ENCODE measurements around the gene GPR4. TPM values are rescaled to one million over a fixed set of nuclear protein-coding genes. Genes with fewer than 3 reads are reported as not detected.

Gene GPR4
- total RNA-seq, 1 donor, result not detected

DNA sequence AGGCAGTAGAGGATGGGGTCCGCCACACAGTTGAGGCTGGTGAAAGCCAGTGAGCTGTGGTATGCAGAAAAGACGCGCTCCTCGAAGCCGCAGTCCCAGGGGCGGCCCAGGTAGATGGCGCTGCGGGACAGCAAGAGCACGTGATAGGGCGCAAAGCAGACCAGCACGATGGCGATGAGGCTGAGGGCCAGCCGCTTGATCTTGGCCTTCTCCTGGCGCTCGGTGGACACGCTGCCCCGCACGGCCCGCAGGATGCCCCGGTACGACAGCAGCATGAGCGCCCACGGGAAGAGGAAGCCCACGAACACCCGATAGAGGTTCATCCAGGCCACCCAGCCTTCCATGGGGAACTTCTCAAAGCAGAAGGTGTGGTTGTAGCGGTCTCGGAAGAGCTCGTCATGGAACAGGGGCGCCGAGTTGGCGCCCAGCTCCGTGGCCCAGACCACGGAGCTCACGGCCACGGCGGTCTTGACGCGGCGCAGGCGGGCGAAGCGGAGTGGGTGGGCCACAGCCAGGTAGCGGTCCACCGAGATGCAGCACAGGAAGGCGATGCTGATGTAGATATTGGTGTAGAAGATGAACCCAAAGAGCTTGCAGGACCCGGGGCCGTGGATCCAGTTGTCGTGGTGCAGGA lies 10.9 kb downstream of the GPR4 start:
- H3K36me3 ChIP-seq (ENCODE audit: insufficient read depth, low read length), result no peaks in the 10 kb centered on the region
- no peaks in the 10 kb centered on the region for H3K79me2 ChIP-seq (ENCODE audit: insufficient read depth, low read length)
- H2AFZ ChIP-seq (ENCODE audit: low read length), result no peak overlapping the region
- no peaks in the 10 kb centered on the region for H4K20me1 ChIP-seq (ENCODE audit: insufficient read depth, low read length)
- no peaks in the 10 kb centered on the region for H3K27me3 ChIP-seq (ENCODE audit: insufficient read depth, low read length)
- no peak for DNase-seq (ENCODE audit: insufficient read length, low spot score, missing footprints)
- no peak overlapping the region for H3K27ac ChIP-seq (ENCODE audit: low read depth, low read length)
- H3K4me1 ChIP-seq (ENCODE audit: insufficient read depth, low read length), result no peaks in the 10 kb centered on the region
- no peaks in the 10 kb centered on the region for H3K9me3 ChIP-seq (ENCODE audit: low read depth, low read length)
- TF ChIP-seq, protein P1, sequence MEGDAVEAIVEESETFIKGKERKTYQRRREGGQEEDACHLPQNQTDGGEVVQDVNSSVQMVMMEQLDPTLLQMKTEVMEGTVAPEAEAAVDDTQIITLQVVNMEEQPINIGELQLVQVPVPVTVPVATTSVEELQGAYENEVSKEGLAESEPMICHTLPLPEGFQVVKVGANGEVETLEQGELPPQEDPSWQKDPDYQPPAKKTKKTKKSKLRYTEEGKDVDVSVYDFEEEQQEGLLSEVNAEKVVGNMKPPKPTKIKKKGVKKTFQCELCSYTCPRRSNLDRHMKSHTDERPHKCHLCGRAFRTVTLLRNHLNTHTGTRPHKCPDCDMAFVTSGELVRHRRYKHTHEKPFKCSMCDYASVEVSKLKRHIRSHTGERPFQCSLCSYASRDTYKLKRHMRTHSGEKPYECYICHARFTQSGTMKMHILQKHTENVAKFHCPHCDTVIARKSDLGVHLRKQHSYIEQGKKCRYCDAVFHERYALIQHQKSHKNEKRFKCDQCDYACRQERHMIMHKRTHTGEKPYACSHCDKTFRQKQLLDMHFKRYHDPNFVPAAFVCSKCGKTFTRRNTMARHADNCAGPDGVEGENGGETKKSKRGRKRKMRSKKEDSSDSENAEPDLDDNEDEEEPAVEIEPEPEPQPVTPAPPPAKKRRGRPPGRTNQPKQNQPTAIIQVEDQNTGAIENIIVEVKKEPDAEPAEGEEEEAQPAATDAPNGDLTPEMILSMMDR (IDR thresholded peaks at IDR 0.05; ENCODE audit: extremely low read depth, low read depth, low read length), result no peak
- H3K4me2 ChIP-seq (ENCODE audit: insufficient read depth, low read length), result no peak overlapping the region
- no peak overlapping the region for H3K4me3 ChIP-seq (ENCODE audit: insufficient read depth, low read length)

DNA sequence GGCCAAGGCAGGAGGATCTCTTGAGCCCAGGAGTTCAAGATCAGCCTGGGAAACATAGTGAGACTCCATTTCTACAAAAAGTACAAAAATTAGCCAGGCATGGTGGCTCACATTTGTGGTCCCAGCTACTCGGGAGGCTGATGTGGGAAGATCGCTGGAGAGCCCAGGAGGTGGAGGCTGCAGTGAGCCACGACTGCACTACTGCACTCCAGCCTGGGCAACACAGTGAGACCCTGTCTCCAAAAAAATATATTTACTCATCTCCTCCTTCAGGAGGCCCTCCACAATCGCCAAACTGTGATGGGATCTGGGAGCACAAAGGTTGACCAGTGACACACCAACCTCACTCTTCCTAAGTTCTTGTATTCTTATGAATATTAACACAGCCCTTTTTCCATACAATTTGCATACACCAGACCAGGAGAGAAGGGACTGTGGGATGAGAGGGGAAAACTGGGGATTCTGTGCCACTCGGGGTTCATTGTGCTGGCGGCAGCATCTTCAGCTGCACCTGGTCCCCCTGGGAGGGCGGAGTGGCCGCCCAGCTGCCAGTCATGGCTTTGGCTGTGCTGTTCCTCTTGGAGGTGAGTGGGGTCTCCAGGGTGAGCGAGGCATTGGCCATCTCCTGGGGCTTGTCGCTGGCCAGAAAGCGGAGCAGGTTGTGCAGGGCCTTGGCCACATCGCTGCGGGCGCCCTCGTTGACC lies 11.6 kb downstream of the GPR4 start:
- Histone ChIP-seq H3K9me3 (ENCODE audit: low read depth, low read length) (no peaks in the 10 kb centered on the region), H3K4me2 (ENCODE audit: insufficient read depth, low read length) (no peak overlapping the region), H3K27me3 (ENCODE audit: insufficient read depth, low read length) (no peaks in the 10 kb centered on the region), H3K27ac (ENCODE audit: low read depth, low read length) (no peak overlapping the region), H3K79me2 (ENCODE audit: insufficient read depth, low read length) (no peaks in the 10 kb centered on the region), H4K20me1 (ENCODE audit: insufficient read depth, low read length) (no peaks in the 10 kb centered on the region), H2AFZ (ENCODE audit: low read length) (no peak overlapping the region), H3K4me3 (ENCODE audit: insufficient read depth, low read length) (no peak overlapping the region), H3K36me3 (ENCODE audit: insufficient read depth, low read length) (no peaks in the 10 kb centered on the region), H3K4me1 (ENCODE audit: insufficient read depth, low read length) (no peaks in the 10 kb centered on the region)
- no peak for DNase-seq (ENCODE audit: insufficient read length, low spot score, missing footprints)
- TF ChIP-seq, protein P1 (IDR thresholded peaks at IDR 0.05; ENCODE audit: extremely low read depth, low read depth, low read length), result no peak

DNA sequence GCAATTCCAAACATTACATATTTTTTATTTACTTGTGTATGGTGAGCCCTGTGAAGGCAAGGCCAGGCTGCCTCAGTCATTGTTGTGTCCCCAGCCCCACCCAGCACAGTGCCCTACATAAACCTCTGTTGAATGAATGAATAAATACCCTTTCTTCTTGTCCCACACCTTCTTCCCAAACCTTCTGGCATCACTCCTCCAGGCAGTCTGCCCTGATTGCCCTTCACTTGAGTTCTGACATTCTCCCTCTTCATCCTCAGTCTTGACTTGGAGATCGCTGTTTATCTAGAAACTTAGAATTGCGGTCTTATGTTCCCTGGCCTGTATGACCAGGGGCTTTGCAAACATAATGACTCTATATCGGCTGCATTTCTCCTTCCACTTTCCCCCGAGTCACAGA lies 12.2 kb downstream of the GPR4 start:
- no peaks in the 10 kb centered on the region for H4K20me1 ChIP-seq (ENCODE audit: insufficient read depth, low read length)
- no peak overlapping the region for H3K4me2 ChIP-seq (ENCODE audit: insufficient read depth, low read length)
- no peaks in the 10 kb centered on the region for H3K9me3 ChIP-seq (ENCODE audit: low read depth, low read length)
- H3K79me2 ChIP-seq (ENCODE audit: insufficient read depth, low read length), result no peaks in the 10 kb centered on the region
- no peak for DNase-seq (ENCODE audit: insufficient read length, low spot score, missing footprints)
- no peaks in the 10 kb centered on the region for H3K36me3 ChIP-seq (ENCODE audit: insufficient read depth, low read length)
- H3K27ac ChIP-seq (ENCODE audit: low read depth, low read length), result no peak overlapping the region
- H3K4me1 ChIP-seq (ENCODE audit: insufficient read depth, low read length), result peaks cover 4% of the 10 kb centered on the region
- TF ChIP-seq, protein P1 (IDR thresholded peaks at IDR 0.05; ENCODE audit: extremely low read depth, low read depth, low read length), result no peak
- no peak overlapping the region for H3K4me3 ChIP-seq (ENCODE audit: insufficient read depth, low read length)
- no peak overlapping the region for H2AFZ ChIP-seq (ENCODE audit: low read length)
- no peaks in the 10 kb centered on the region for H3K27me3 ChIP-seq (ENCODE audit: insufficient read depth, low read length)

DNA sequence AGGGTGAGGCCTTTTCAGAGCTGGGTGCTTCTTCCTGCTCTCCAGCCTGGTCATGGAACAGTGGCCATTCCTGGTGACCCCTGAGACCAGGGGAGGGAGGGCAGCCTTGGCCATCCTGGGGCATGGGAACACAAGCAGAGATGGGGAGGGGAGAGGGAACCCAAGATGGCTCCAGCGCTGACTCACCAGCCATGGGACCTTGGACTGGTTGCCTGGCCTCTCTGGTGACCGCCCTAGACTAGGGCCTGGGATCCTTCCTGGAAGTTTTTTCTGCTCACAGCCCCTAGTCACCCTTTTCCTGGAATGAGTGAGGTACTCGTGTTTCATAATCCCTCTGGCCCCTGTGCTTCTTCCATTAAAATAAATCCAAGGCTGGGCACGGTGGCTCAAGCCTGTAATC lies 14.1 kb downstream of the GPR4 start:
- TF ChIP-seq, protein P1 (IDR thresholded peaks at IDR 0.05; ENCODE audit: extremely low read depth, low read depth, low read length), result no peak
- no peaks in the 10 kb centered on the region for H4K20me1 ChIP-seq (ENCODE audit: insufficient read depth, low read length)
- H3K27me3 ChIP-seq (ENCODE audit: insufficient read depth, low read length), result no peaks in the 10 kb centered on the region
- no peak overlapping the region for H2AFZ ChIP-seq (ENCODE audit: low read length)
- H3K4me2 ChIP-seq (ENCODE audit: insufficient read depth, low read length), result no peak overlapping the region
- H3K79me2 ChIP-seq (ENCODE audit: insufficient read depth, low read length), result peaks cover 7% of the 10 kb centered on the region
- DNase-seq (ENCODE audit: insufficient read length, low spot score, missing footprints), result no peak
- no peaks in the 10 kb centered on the region for H3K9me3 ChIP-seq (ENCODE audit: low read depth, low read length)
- peaks cover 9% of the 10 kb centered on the region for H3K4me1 ChIP-seq (ENCODE audit: insufficient read depth, low read length)
- H3K27ac ChIP-seq (ENCODE audit: low read depth, low read length), result no peak overlapping the region
- no peaks in the 10 kb centered on the region for H3K36me3 ChIP-seq (ENCODE audit: insufficient read depth, low read length)
- no peak overlapping the region for H3K4me3 ChIP-seq (ENCODE audit: insufficient read depth, low read length)

Data from osteoblast (primary cell).